ENCODE data around the gene NTNG2.

The NTNG2 gene

DNA sequence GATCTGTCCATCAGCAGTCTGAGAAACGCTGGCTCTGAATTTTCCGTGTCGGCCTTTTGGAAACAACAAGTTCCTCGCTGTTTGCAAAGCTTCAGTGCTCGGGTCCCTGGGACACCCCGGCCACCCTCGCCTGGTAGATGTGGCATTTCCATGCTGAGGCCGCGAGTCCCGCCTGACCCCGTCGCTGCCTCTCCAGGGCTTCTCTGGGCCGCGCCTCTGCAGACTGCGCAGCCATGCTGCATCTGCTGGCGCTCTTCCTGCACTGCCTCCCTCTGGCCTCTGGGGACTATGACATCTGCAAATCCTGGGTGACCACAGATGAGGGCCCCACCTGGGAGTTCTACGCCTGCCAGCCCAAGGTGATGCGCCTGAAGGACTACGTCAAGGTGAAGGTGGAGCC, 4.7 kb downstream of the NTNG2 start:
- DNase-seq = no peak
- in situ Hi-C loops (cut with MboI; ENCODE audit: low pct_unique_long_range_greater_than_20kb, low sequenced_read_pairs) = no loop called here

DNA sequence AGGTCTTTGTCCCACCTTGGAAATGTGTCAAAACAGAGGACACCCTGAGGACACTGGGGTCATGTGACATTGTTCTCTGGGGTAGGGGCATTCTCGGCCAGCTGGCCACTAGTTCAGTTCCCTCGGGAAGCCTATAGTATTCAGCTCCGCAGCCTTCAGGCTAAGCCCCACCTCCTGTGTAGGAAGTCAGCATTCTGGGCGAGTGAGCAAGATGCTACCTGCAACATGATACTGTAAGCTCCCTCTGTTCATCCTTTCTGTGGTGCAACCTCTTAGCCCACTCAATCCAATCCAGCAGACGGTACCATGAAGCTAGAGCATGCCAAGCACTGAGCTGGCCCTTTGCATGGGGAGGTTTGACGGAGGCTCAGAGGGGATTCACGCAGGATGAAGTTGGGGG, 5.3 kb downstream of the NTNG2 start:
- DNase-seq = no peak
- in situ Hi-C loops (cut with MboI; ENCODE audit: low pct_unique_long_range_greater_than_20kb, low sequenced_read_pairs) = no loop called here

DNA sequence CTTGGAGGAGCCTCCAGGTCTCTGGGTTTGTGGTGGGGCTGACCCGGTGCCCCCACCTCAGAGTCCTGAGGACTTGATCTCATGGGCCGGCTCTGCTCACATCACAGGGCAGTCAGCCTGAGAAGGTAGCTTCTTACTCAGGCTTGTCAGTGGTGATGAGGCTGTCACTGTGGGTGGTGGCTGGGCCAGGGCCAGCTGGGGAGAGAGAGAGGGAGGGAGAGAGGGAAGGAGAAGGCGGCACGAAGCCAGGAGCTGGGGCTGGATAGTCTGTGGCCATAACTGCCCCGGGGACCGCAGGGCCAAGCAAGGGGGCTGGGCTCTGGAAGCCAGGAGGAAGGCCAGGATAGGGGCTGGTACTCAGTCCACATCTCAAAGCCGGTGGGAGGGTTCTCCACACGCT, 6.5 kb downstream of the NTNG2 start:
- no peak for DNase-seq
- in situ Hi-C loops (cut with MboI; ENCODE audit: low pct_unique_long_range_greater_than_20kb, low sequenced_read_pairs) = no loop called here

- in situ Hi-C loops (cut with MboI; ENCODE audit: low pct_unique_long_range_greater_than_20kb, low sequenced_read_pairs) = no loop called here
- no peak for DNase-seq
These were observed 7.0 kb downstream of the NTNG2 start for GRCh38 chr9:132168851-132169250.

GRCh38 chr9:132169672-132170392, 8.0 kb downstream of the NTNG2 start:
- peak; percentile 73 for DNase-seq
- in situ Hi-C loops (cut with MboI; ENCODE audit: low pct_unique_long_range_greater_than_20kb, low sequenced_read_pairs) = no loop called here

DNA sequence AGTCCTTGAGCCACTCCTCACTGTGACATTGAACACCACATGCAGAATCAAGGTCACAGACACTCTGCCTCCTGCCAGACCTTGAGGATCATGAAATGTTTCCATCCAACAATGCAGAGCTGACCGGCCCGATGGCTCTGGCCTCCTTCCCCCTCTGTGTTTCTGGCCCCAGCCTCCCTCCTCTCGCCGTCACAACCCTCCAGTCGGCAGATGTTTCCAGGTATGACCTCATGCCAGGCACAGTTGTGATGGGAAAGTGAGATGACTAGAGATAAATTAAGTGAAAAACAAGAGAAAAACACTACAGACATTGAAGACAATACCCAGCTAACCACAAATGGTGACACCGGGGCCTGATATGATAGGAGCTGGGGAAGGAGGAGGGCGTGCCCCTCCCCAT, 9.8 kb downstream of the NTNG2 start:
- in situ Hi-C loops (cut with MboI; ENCODE audit: low pct_unique_long_range_greater_than_20kb, low sequenced_read_pairs) = no loop called here

DNA sequence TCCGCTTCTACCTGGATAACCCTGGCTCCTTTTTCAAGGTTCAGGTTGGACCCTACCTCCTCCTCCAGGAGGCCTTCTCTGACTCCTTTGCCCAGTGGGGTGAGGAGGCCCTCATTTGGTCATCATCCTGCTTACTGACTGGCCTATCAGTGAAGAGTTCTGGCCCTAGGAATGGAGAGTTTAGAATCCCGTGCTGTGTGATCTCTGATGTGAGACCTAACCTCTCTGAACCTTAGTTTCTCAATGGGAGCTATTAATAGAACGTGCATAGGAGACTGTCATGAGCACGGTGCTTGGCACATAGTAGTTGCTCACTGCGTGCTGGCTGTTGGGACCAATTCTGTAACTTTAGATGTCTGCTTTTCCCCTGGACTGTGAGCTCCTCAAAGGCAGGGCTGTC, 10.3 kb downstream of the NTNG2 start:
- no peak for DNase-seq
- in situ Hi-C loops (cut with MboI; ENCODE audit: low pct_unique_long_range_greater_than_20kb, low sequenced_read_pairs) = no loop called here

More for the DNA sequence above, 9.8 kb downstream of the NTNG2 start:
- DNase-seq = no peak

DNA sequence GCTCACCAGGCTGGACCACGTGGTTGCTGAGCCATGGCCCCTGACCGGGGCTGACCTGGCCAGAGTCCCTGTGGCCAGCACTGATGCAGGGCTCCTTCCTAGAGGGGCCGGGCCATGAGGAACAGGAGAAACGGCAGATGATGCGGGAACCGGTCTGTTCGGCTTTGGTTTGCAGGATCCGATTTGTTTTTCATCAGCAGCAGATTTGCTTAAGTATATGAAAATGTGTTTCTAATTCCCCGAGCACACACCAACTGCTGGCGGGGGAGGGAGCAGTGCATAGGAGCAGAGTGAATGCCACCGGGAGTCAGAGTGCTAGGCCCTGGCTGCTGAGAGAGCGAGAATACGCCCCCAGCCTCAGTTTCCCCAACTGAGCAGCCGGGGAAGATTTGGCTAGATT, 13.6 kb downstream of the NTNG2 start:
- in situ Hi-C loops (cut with MboI; ENCODE audit: low pct_unique_long_range_greater_than_20kb, low sequenced_read_pairs) = no loop called here

GRCh38 chr9:132176338-132176737, 14.5 kb downstream of the NTNG2 start:
- DNase-seq = no peak
- in situ Hi-C loops (cut with MboI; ENCODE audit: low pct_unique_long_range_greater_than_20kb, low sequenced_read_pairs) = no loop called here

More for the DNA sequence above, 13.6 kb downstream of the NTNG2 start:
- no peak for DNase-seq

- DNase-seq = peak; percentile 61
- in situ Hi-C loops (cut with MboI; ENCODE audit: low pct_unique_long_range_greater_than_20kb, low sequenced_read_pairs) = no loop called here
These were observed 20.0 kb downstream of the NTNG2 start for GRCh38 chr9:132181796-132182313.

DNA sequence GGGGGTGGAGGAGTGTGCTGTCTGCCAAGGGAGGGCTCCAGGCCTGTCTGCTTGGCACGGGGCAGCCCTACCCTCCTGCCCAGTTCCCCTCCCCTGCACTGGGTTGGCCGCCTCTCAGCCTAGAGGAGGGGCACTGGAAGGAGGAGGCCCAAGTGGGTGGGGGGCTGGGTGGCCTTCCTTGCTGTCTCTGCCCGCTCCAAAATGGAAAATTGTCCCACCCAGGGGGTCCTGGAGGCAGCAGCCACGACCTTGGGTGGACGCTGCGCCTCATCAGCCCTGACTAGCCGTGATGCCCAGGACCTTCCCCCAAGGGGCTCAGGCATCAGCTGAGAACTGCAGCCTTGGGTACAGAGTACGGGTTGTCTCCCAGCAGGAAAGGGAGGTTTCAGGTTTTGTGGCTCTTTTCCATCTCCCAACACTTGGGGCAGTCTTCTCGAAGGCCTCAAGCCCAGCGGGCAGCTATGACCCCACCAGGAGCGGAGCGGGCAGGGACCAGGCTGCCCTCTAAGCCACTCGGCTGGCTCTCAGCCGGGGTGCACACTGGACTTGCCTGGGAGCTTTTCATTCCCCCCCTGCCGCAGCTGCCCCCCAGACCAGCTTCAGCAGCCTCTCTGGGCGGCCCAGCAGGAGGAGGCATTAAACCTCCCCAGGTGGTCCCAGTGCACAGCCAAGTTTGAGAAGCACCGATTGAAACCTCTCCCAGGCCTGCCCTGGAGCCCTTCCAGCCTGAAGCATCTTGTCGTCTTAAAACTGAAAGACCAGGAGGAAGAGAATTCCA, 20.6 kb downstream of the NTNG2 start:
- in situ Hi-C loops (cut with MboI; ENCODE audit: low pct_unique_long_range_greater_than_20kb, low sequenced_read_pairs) = no loop called here
- no peak for DNase-seq

GRCh38 chr9:132183134-132183533, 21.3 kb downstream of the NTNG2 start:
- no peak for DNase-seq
- in situ Hi-C loops (cut with MboI; ENCODE audit: low pct_unique_long_range_greater_than_20kb, low sequenced_read_pairs) = no loop called here

- in situ Hi-C loops (cut with MboI; ENCODE audit: low pct_unique_long_range_greater_than_20kb, low sequenced_read_pairs) = no loop called here
- no peak for DNase-seq
These were observed 21.9 kb downstream of the NTNG2 start for GRCh38 chr9:132183715-132184114.

GRCh38 chr9:132184124-132184523, 22.3 kb downstream of the NTNG2 start:
- no peak for DNase-seq
- in situ Hi-C loops (cut with MboI; ENCODE audit: low pct_unique_long_range_greater_than_20kb, low sequenced_read_pairs) = no loop called here

GRCh38 chr9:132185073-132186009, 23.5 kb downstream of the NTNG2 start:
- DNase-seq = peak; percentile 60
- in situ Hi-C loops (cut with MboI; ENCODE audit: low pct_unique_long_range_greater_than_20kb, low sequenced_read_pairs) = no loop called here

- DNase-seq = no peak
- in situ Hi-C loops (cut with MboI; ENCODE audit: low pct_unique_long_range_greater_than_20kb, low sequenced_read_pairs) = no loop called here
These were observed 25.3 kb downstream of the NTNG2 start for GRCh38 chr9:132187121-132187620.

GRCh38 chr9:132190966-132191365, 29.1 kb downstream of the NTNG2 start:
- no peak for DNase-seq
- in situ Hi-C loops (cut with MboI; ENCODE audit: low pct_unique_long_range_greater_than_20kb, low sequenced_read_pairs) = no loop called here

GRCh38 chr9:132192728-132193127, 30.9 kb downstream of the NTNG2 start:
- in situ Hi-C loops (cut with MboI; ENCODE audit: low pct_unique_long_range_greater_than_20kb, low sequenced_read_pairs) = no loop called here
- DNase-seq = no peak
